ENCODE results near the gene PPP1R18.
"Not testable (repeated sequence)": the region's sequence is repeated elsewhere in the genome, so short reads cannot be mapped to it uniquely, and the experiment has no call there.

The PPP1R18 gene, protein sequence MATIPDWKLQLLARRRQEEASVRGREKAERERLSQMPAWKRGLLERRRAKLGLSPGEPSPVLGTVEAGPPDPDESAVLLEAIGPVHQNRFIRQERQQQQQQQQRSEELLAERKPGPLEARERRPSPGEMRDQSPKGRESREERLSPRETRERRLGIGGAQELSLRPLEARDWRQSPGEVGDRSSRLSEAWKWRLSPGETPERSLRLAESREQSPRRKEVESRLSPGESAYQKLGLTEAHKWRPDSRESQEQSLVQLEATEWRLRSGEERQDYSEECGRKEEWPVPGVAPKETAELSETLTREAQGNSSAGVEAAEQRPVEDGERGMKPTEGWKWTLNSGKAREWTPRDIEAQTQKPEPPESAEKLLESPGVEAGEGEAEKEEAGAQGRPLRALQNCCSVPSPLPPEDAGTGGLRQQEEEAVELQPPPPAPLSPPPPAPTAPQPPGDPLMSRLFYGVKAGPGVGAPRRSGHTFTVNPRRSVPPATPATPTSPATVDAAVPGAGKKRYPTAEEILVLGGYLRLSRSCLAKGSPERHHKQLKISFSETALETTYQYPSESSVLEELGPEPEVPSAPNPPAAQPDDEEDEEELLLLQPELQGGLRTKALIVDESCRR

GRCh38 chr6:30686009-30686907 is at the start of gene PPP1R18:
Gene PPP1R18 (minus strand): TSS chr6:30686645. CDS start chr6:30686018, 627 bp downstream.
- peak; percentile 46 to 81 for DNase-seq

GRCh38 chr6:30735668-30736314 is 49.3 kb upstream of the PPP1R18 start:
- no peak for DNase-seq

DNA sequence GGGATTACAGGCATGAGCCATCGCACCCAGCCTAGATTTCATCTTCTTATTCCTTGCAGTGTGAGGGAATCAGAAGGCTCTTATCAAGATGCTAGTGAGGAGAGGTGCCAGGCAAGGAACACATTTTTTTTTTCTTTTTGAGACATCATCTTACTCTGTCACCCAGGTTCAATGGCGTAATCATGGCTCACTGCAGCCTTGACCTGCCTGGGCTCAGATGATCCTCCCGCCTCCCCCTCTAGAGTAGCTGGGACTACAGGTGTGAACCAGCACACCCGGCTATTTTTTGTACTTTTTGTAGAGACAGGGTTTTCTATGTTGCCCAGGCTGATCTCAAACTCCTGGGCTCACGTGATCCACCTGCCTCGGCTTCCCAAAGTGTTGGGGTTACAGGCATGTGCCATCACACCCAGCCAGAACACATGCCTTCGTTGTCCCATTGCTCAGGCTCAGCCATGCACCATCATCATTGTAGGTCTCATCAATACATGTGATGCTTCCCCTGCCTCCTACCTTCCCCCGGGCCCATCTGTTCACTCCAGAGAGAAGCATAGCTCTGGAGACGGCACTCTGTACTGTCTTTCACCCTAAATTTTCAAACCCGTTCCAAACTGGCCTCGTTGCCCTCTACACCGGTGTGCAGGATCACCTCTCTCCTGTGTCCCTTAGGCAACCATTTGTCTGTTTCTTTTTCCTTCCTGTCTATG is 45.9 kb upstream of the PPP1R18 start:
- no peak for DNase-seq

DNA sequence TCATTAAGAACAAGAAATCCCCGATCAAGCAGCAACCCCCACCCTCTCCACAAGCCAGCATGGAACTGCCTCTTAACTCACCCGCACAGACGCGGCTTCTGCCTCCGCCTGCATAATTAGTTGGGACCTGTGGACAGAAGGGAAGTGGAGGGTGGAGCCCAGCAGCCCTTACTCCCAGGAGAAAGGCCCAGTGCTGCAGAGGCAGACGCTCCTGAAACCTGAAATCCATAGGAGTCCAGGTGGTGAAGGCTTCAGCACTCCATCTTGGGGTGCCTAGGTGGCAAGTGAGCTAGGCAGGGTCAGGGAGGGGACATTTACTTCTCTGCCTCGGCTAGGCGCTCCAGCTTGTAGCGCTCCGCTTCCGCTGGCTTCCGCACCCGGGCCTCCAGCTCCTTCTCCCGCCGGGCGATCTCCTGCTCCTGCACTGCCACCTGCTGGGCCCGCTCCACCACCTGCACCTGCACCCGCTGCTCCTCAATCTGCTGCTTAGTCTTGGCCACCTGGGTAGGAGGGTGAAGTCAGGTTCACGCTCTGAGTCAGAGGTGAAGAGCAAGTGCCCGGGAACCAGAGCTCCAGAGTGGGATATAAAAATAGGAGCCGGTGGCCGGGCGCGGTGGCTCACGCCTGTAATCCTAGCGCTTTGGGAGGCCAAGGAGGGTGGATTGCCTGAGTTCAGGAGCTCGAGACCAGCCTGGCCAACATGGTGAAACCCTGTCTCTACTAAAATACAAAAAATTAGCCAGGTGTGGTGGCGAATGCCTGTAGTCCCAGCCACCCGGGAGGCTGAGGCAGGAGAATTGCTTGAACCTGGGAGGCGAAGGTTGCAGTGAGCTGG is 44.4 kb upstream of the PPP1R18 start:
- DNase-seq = peak; percentile 24 to 65

DNA sequence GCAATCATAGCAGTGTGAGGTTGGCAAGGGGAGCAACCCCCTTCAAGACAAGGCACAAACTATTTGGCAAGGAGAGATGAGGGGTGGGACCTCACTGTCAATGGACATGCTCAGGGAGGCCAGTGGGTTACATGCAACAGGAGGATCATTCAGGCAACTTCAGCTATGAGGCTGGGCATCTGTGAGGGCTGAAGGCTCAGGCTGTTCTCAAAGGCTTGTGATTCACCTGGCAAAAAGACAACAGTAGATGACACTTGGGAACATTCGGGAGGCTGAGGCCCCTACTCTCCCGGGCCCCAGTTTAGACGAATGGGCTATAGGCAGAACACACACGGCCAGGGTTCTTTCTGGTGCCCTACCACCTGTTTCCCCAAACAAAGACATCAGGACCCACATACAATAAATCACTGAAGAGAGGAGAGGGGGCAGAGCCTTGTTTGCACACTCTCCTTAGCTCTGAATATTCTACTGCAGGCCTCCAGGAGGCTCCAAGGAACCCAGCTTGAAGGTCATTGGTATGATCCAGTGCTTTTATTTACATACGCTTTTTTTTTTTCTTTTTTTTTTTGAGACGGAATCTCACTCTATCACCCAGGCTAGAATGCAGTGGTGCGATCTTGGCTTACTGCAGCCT is 41.6 kb upstream of the PPP1R18 start:
- no peak for DNase-seq

GRCh38 chr6:30726506-30727413 is 40.3 kb upstream of the PPP1R18 start:
- DNase-seq = no peak

DNA sequence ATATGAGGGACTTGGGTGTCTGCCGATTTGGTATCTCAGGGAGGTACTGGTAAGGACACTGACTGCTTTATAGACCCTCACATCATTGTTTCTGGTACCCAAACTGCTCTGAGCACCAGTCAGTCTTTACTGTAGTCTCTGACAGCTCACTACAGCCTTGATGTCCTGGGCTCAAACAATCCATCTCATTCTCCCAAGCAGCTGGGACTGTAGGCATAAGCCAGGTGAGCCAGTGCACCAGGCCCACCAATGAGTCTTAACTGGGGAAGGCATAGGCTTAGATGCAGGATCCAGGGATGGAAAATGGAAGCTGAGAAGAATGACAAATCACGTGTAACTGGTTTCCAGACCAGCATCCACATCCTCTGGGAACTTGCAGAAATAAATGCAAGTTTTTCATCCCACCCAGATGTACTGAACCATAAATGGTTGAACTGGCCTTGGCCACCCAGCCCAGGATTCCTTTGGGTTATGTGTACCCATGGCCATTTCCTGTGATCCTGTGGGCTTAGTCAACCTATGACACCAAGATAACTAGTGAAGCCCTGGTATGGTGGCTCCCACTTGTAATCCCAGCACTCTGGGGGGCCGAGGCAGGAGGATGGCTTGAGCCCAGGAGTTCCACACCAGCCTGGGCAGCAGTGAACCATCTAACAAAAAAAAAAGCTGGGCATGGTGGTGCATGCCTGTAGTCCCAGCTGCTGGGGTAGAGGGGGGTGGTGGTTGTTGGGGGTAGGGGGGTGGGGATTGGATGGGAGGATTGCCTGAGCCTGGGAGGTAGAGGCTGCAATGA is 39.5 kb upstream of the PPP1R18 start:
- DNase-seq = no peak

DNA sequence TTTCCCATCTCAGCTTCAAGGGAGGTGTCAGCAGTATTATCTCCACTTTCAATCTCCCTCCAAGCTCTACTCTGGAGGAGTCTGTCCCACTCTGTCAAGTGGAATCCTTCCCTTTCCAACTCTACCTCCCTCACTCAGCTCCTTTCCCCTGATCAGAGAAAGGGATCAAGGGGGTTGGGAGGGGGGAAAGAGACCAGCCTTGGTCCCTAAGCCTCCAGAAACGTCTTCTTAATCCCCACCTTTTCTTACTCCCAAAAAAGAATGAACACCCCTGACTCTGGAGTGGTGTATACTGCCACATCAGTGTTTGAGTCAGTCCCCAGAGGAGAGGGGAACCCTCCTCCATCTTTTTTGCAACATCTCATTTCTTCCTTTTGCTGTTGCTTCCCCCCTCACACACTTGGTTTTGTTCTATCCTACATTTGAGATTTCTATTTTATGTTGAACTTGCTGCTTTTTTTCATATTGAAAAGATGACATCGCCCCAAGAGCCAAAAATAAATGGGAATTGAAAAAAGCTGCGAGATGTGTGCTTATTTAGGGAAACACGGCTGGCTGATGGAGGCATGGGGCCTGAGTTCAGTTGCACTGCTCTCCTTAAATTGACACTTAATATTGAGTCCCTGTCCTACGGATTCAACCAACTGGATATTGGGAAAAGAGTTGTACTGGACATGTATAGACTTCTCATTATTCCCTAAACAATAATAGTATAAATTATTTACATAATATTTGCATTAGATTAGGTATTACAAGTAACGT is 38.6 kb upstream of the PPP1R18 start:
- DNase-seq = no peak

DNA sequence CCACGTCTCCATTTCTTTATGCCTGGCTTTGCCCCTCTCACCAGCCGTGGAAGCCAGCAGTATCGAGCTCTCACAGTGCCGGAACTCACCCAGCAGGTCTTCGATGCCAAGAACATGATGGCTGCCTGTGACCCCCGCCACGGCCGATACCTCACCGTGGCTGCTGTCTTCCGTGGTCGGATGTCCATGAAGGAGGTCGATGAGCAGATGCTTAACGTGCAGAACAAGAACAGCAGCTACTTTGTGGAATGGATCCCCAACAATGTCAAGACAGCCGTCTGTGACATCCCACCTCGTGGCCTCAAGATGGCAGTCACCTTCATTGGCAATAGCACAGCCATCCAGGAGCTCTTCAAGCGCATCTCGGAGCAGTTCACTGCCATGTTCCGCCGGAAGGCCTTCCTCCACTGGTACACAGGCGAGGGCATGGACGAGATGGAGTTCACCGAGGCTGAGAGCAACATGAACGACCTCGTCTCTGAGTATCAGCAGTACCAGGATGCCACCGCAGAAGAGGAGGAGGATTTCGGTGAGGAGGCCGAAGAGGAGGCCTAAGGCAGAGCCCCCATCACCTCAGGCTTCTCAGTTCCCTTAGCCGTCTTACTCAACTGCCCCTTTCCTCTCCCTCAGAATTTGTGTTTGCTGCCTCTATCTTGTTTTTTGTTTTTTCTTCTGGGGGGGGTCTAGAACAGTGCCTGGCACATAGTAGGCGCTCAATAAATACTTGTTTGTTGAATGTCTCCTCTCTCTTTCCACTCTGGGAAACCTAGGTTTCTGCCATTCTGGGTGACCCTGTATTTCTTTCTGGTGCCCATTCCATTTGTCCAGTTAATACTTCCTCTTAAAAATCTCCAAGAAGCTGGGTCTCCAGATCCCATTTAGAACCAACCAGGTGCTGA is 37.6 kb upstream of the PPP1R18 start:
- not testable (repeated sequence) for DNase-seq

- not testable (repeated sequence) for DNase-seq
These were observed 36.9 kb upstream of the PPP1R18 start for GRCh38 chr6:30723159-30723842.

DNA sequence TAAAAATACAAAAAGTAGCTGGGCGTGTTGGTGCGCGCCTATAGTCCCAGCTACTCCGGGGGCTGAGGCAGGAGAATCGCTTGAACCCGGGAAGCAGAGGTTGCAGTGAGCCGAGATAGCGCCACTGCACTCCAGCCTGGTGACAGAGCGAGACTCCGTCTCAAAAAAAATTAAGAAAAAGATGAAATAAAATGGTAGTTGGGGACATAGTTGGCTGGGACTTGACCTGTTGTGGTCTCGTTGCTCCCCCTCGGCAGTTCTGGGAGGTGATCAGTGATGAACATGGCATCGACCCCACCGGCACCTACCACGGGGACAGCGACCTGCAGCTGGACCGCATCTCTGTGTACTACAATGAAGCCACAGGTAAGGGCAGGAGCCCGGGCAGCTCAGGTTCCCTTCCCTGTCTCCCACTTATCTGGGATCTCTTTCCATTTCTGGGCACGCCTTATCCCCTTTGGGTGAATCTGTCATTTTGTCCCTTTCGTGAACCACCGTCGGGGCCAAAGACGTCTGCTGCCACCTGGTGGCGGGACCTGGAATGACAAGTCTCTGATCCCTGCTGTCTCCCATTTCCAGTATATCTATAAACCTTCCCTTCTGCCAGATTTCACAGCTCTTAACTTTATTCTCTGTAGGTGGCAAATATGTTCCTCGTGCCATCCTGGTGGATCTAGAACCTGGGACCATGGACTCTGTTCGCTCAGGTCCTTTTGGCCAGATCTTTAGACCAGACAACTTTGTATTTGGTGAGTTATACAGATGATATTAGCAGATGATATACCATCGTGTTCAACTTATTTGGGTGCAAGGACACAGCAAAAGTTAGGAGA is 36.1 kb upstream of the PPP1R18 start:
- DNase-seq = peak; percentile 75 to 84

- DNase-seq = peak in 1 of 2 donors; percentile 53
These were observed 35.5 kb upstream of the PPP1R18 start for GRCh38 chr6:30722025-30722279.

- peak; percentile 68 to 77 for DNase-seq
These were observed 35.0 kb upstream of the PPP1R18 start for GRCh38 chr6:30721198-30722024.

- DNase-seq = peak in 1 of 2 donors; percentile 38
These were observed 34.3 kb upstream of the PPP1R18 start for GRCh38 chr6:30720738-30721197.

All from bone marrow (tissue), 2 donors.